Measurements from ENCODE around the gene FYB1.

Gene FYB1, protein sequence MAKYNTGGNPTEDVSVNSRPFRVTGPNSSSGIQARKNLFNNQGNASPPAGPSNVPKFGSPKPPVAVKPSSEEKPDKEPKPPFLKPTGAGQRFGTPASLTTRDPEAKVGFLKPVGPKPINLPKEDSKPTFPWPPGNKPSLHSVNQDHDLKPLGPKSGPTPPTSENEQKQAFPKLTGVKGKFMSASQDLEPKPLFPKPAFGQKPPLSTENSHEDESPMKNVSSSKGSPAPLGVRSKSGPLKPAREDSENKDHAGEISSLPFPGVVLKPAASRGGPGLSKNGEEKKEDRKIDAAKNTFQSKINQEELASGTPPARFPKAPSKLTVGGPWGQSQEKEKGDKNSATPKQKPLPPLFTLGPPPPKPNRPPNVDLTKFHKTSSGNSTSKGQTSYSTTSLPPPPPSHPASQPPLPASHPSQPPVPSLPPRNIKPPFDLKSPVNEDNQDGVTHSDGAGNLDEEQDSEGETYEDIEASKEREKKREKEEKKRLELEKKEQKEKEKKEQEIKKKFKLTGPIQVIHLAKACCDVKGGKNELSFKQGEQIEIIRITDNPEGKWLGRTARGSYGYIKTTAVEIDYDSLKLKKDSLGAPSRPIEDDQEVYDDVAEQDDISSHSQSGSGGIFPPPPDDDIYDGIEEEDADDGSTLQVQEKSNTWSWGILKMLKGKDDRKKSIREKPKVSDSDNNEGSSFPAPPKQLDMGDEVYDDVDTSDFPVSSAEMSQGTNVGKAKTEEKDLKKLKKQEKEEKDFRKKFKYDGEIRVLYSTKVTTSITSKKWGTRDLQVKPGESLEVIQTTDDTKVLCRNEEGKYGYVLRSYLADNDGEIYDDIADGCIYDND

DNA sequence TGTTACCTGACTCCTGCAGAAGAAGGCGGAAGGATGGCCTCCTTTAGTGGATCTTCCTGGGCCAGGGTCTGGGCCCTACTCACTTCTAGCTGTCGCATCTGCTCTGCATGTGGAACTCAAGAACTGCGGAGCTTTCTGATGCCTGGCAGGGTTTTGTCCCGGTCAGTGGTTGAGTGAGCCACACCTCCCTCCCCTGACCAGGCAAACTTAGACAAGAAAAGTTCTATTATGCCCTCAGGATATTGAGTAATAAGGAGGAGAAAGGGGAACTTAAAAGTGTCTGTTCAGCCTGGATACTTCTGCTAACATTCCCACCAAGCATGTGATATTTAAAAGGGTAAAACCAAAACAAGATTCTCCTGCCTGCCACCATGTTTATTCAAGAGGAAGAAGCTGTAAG is at the start of gene FYB1:
FYB1 (minus strand) TSS at position 127 of the 400 bp plus-strand sequence. CDS start 16,603 bp downstream, outside the sequence.
- DNase-seq (ENCODE audit: low read depth): peak; percentile 95
- peak; percentile 90 for TF ChIP-seq MYC (IDR thresholded peaks at IDR 0.05; ENCODE audit: low read depth, low read length)
- TF ChIP-seq, protein P1, sequence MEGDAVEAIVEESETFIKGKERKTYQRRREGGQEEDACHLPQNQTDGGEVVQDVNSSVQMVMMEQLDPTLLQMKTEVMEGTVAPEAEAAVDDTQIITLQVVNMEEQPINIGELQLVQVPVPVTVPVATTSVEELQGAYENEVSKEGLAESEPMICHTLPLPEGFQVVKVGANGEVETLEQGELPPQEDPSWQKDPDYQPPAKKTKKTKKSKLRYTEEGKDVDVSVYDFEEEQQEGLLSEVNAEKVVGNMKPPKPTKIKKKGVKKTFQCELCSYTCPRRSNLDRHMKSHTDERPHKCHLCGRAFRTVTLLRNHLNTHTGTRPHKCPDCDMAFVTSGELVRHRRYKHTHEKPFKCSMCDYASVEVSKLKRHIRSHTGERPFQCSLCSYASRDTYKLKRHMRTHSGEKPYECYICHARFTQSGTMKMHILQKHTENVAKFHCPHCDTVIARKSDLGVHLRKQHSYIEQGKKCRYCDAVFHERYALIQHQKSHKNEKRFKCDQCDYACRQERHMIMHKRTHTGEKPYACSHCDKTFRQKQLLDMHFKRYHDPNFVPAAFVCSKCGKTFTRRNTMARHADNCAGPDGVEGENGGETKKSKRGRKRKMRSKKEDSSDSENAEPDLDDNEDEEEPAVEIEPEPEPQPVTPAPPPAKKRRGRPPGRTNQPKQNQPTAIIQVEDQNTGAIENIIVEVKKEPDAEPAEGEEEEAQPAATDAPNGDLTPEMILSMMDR (IDR thresholded peaks at IDR 0.05; ENCODE audit: low read depth, low read length): no peak
- TF ChIP-seq, protein P2, sequence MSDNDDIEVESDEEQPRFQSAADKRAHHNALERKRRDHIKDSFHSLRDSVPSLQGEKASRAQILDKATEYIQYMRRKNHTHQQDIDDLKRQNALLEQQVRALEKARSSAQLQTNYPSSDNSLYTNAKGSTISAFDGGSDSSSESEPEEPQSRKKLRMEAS (IDR thresholded peaks at IDR 0.05; ENCODE audit: low read depth, low read length): peak; percentile 78
- TF ChIP-seq POLR2A (IDR thresholded peaks at IDR 0.05; ENCODE audit: extremely low read depth, insufficient read length): peak; percentile 26
- H3K4me3 ChIP-seq (ENCODE audit: low read depth, low read length): peak within 1 kb of the TSS; percentile 45

DNA sequence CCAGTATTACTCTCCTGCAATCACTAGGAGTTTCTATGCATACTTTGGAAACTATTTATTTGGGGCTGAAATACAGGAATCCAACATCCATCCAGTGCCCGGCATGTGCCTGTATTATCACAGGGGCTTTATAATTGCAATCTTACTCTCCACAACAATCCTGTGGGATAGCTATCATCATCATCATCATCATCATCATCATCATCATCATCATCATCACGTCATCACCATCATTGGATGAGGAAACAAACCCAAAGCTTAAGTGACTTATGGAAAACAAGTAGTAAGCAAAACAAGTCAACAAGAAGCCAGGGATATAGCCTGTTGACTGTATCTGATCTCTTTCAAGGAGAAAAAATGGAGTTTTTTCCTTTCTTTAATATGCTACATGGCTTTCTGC is 47.8 kb upstream of the FYB1 start:
- no peak for TF ChIP-seq POLR2A (IDR thresholded peaks at IDR 0.05; ENCODE audit: extremely low read depth, insufficient read length)
- TF ChIP-seq, protein P2 (IDR thresholded peaks at IDR 0.05; ENCODE audit: low read depth, low read length): no peak
- TF ChIP-seq MYC (IDR thresholded peaks at IDR 0.05; ENCODE audit: low read depth, low read length): no peak
- TF ChIP-seq, protein P1 (IDR thresholded peaks at IDR 0.05; ENCODE audit: low read depth, low read length): no peak
- DNase-seq (ENCODE audit: low read depth): no peak
- no peak overlapping the region for H3K4me3 ChIP-seq (ENCODE audit: low read depth, low read length)

DNA sequence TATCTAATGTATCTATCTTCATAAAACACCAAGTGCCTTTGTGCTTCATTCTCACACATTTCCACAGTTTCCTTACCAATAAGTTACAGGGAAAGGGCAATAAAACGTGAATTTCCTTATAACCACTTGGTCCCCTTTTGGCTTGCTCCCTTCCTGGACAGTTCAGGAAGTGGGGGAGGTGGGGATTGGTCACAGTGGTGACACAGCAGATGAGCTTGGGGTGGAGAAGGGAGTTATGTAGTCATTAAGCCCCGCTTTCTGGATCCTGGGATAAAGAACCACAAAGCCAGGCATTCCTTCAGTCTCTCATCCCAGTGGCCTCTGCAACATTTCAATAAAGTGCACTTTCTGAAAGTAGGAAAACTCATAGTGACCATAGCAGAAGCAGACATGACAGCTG is 47.1 kb upstream of the FYB1 start:
- TF ChIP-seq, protein P2 (IDR thresholded peaks at IDR 0.05; ENCODE audit: low read depth, low read length): no peak
- TF ChIP-seq POLR2A (IDR thresholded peaks at IDR 0.05; ENCODE audit: extremely low read depth, insufficient read length) (no peak), MYC (IDR thresholded peaks at IDR 0.05; ENCODE audit: low read depth, low read length) (no peak)
- no peak overlapping the region for H3K4me3 ChIP-seq (ENCODE audit: low read depth, low read length)
- peak; percentile 62 for DNase-seq (ENCODE audit: low read depth)

DNA sequence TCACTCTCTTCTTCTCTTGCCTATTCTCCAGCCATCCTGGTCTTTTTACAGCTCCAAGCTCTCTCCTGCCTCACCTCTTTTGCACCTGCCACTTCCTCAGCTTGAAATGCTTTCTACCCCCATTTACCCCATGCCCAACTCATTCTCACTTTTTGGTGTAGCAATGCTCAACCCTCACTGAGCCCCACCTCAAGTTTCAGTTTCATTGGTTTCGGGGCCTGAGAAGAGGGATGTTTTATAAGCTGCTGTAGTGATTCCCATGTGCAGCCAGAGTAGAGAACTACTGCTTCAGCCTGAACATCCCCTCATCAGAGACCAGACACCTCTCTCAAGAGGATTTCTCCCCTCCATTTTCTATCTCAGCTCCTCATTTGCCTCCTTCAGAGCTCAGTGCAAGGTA is 45.2 kb upstream of the FYB1 start:
- no peak for DNase-seq (ENCODE audit: low read depth)
- TF ChIP-seq POLR2A (IDR thresholded peaks at IDR 0.05; ENCODE audit: extremely low read depth, insufficient read length): no peak
- TF ChIP-seq, protein P2 (IDR thresholded peaks at IDR 0.05; ENCODE audit: low read depth, low read length): no peak
- TF ChIP-seq MYC (IDR thresholded peaks at IDR 0.05; ENCODE audit: low read depth, low read length): no peak
- TF ChIP-seq, protein P1 (IDR thresholded peaks at IDR 0.05; ENCODE audit: low read depth, low read length): no peak
- H3K4me3 ChIP-seq (ENCODE audit: low read depth, low read length): no peak overlapping the region

DNA sequence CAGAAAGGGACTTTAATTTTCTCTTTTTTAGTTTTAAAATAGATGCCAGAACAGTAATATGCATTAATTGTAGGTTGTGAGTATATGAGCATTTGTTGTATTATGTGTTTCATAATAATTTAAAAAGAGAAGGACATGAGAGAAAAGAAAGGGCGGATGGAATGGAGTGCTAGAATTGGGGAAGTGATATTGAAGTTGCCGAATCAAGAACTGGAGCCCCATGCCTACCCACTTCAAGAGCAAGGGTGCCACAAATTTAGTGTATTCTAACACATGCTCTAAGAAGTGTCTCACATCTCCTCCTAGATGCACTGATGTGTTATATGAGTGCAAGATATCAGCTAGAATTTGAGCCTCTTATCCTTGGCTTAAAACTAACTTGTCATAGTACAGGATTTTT is 43.6 kb upstream of the FYB1 start:
- no peak overlapping the region for H3K4me3 ChIP-seq (ENCODE audit: low read depth, low read length)
- no peak for TF ChIP-seq MYC (IDR thresholded peaks at IDR 0.05; ENCODE audit: low read depth, low read length)
- TF ChIP-seq POLR2A (IDR thresholded peaks at IDR 0.05; ENCODE audit: extremely low read depth, insufficient read length): no peak
- TF ChIP-seq, protein P1 (IDR thresholded peaks at IDR 0.05; ENCODE audit: low read depth, low read length): no peak
- TF ChIP-seq, protein P2 (IDR thresholded peaks at IDR 0.05; ENCODE audit: low read depth, low read length): no peak
- no peak for DNase-seq (ENCODE audit: low read depth)

All from NB4 (cell line).